ENCODE measurements around the gene ME3. TPM values are rescaled to one million over a fixed set of nuclear protein-coding genes. Genes with fewer than 3 reads are reported as not detected.

The ME3 gene
- total and polyA plus RNA-seq, 2 donors = 9.5 to 10.1 TPM

DNA sequence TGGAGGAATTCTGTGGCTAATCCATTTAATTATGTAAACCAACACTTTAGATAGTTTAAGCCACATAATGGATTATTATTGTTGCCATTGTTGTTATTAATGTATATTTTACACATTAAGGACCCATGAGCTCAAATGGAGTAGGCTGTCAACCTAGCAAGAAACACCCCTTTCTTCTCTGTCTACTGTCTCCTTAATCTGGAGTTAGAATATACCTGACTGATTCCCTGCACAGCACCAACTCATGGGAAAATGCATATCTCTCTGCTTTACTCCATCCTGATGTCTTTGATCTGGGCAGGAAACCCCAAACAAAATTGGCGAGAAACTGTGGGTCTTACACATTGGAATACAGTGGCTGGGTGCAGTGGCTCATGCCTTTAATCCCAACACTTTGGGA lies 24.0 kb upstream of the ME3 start:
- DNase-seq (ENCODE audit: low read depth in 6 of 9, low spot score in 9 of 9) = no peak
- 90% methylated on average over 1 of the region's 1 CpG for WGBS

DNA sequence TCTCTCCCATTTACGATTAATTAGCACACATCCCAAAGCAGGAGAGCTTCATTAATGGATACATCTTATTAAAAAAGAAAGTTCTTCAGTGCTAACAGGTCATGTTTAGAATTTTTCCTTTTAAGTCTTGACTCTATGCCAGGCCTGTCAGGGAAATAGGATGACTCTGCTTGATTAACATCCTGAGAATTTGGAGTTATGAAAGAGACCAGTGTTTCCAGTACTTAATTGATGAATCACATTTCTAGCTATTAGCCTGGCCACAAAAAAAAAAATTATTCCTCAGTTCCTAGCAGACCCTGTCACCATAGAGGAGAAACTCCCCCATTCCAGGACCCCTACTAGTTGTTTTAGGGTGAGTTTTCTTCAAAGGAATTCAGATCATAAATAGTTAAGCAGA lies 23.6 kb upstream of the ME3 start:
- Histone ChIP-seq H3K36me3 (ENCODE audit: control insufficient read depth in 2 of 2, insufficient read depth in 2 of 2, low read length in 1 of 2) (no peaks in the 10 kb centered on the region), H3K27ac (ENCODE audit: low read depth in 1 of 2, low read length in 1 of 2) (no peak overlapping the region), H3K9me3 (ENCODE audit: control insufficient read depth in 2 of 2, insufficient read depth in 1 of 2, low read length in 1 of 2) (no peaks in the 10 kb centered on the region), H3K4me1 (ENCODE audit: control insufficient read depth in 2 of 2, insufficient read depth in 2 of 2, low read length in 2 of 2) (no peaks in the 10 kb centered on the region), H3K4me3 (ENCODE audit: low read length in 2 of 2) (no peak overlapping the region), H3K27me3 (ENCODE audit: control insufficient read depth in 2 of 2, insufficient read depth in 1 of 2, low read length in 1 of 2) (no peaks in the 10 kb centered on the region)
- WGBS = 93% methylated on average over 1 of the region's 1 CpG
- no peak for DNase-seq (ENCODE audit: low read depth in 6 of 9, low spot score in 9 of 9)

More for the DNA sequence above, 24.0 kb upstream of the ME3 start:
- Histone ChIP-seq H3K36me3 (ENCODE audit: control insufficient read depth in 2 of 2, insufficient read depth in 2 of 2, low read length in 1 of 2) (no peaks in the 10 kb centered on the region), H3K4me1 (ENCODE audit: control insufficient read depth in 2 of 2, insufficient read depth in 2 of 2, low read length in 2 of 2) (no peaks in the 10 kb centered on the region), H3K27me3 (ENCODE audit: control insufficient read depth in 2 of 2, insufficient read depth in 1 of 2, low read length in 1 of 2) (no peaks in the 10 kb centered on the region), H3K27ac (ENCODE audit: low read depth in 1 of 2, low read length in 1 of 2) (no peak overlapping the region), H3K4me3 (ENCODE audit: low read length in 2 of 2) (no peak overlapping the region), H3K9me3 (ENCODE audit: control insufficient read depth in 2 of 2, insufficient read depth in 1 of 2, low read length in 1 of 2) (no peaks in the 10 kb centered on the region)

DNA sequence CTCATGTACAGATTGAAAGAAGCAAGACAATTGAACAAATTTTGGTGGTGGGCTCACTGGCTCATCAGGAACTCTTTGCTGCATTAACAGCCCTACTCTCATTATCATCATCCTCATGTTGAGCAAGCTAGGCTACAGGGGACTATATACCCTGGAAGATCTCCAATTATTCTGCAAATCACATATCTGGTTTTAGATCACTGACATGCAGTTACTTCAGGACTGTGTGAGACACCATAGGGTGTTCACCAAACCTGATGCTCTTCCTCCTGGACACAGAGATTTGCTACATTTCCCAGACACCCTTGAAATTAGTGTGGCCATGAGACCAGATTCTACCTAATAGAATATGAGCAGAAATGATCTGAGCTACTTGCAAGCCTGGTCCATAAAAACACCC lies 23.0 kb upstream of the ME3 start:
- Histone ChIP-seq H3K4me1 (ENCODE audit: control insufficient read depth in 2 of 2, insufficient read depth in 2 of 2, low read length in 2 of 2) (no peaks in the 10 kb centered on the region), H3K27ac (ENCODE audit: low read depth in 1 of 2, low read length in 1 of 2) (no peak overlapping the region), H3K27me3 (ENCODE audit: control insufficient read depth in 2 of 2, insufficient read depth in 1 of 2, low read length in 1 of 2) (no peaks in the 10 kb centered on the region), H3K36me3 (ENCODE audit: control insufficient read depth in 2 of 2, insufficient read depth in 2 of 2, low read length in 1 of 2) (no peaks in the 10 kb centered on the region), H3K9me3 (ENCODE audit: control insufficient read depth in 2 of 2, insufficient read depth in 1 of 2, low read length in 1 of 2) (no peaks in the 10 kb centered on the region), H3K4me3 (ENCODE audit: low read length in 2 of 2) (no peak overlapping the region)
- DNase-seq (ENCODE audit: low read depth in 6 of 9, low spot score in 9 of 9) = no peak

DNA sequence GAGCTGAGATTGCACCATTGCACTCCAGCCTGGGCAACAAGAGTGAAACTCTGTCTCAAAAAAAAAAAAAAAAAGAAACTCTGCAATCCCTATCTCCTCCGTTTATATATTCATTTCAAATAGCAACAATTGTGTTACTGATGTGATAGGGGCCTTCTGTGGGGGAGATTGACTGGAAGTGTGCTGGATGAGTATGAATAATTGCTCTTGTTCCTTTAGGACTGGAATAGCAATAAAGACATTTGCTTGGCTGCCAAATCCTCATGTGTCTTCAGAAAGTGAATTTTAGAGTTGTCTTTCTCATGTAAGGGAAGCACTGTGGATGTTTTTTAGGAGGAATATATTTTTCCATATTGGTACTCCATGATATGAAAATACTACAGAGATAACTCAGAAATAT lies 21.1 kb upstream of the ME3 start:
- DNase-seq (ENCODE audit: low read depth in 6 of 9, low spot score in 9 of 9) = no peak
- no peak overlapping the region for H3K4me3 ChIP-seq (ENCODE audit: low read length in 2 of 2)
- no peak overlapping the region for H3K27ac ChIP-seq (ENCODE audit: low read depth in 1 of 2, low read length in 1 of 2)
- H3K27me3 ChIP-seq (ENCODE audit: control insufficient read depth in 2 of 2, insufficient read depth in 1 of 2, low read length in 1 of 2) = no peaks in the 10 kb centered on the region
- H3K9me3 ChIP-seq (ENCODE audit: control insufficient read depth in 2 of 2, insufficient read depth in 1 of 2, low read length in 1 of 2) = no peaks in the 10 kb centered on the region
- no peaks in the 10 kb centered on the region for H3K4me1 ChIP-seq (ENCODE audit: control insufficient read depth in 2 of 2, insufficient read depth in 2 of 2, low read length in 2 of 2)
- no peaks in the 10 kb centered on the region for H3K36me3 ChIP-seq (ENCODE audit: control insufficient read depth in 2 of 2, insufficient read depth in 2 of 2, low read length in 1 of 2)
- 98% methylated on average over 1 of the region's 1 CpG for WGBS

DNA sequence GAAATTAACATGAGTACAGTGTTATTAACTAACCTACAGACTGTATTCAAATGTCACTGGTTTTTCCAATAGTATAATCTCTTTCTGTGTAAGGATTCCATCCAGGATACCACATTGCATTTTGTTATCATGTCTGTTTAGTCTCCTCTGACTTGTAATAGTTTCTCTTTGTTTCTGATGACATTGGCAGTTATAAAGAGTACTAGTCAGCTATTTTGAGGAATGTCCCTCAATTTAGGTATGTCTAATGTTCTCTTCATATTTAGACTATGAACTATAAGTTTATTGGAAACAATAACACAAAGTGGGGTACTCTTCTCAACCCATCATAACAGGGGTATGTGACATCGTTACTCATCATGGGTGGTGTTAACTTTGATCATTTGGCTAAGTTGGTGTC lies 20.3 kb upstream of the ME3 start:
- no peak for DNase-seq (ENCODE audit: low read depth in 6 of 9, low spot score in 9 of 9)
- Histone ChIP-seq H3K4me3 (ENCODE audit: low read length in 2 of 2) (no peak overlapping the region), H3K27ac (ENCODE audit: low read depth in 1 of 2, low read length in 1 of 2) (no peak overlapping the region), H3K4me1 (ENCODE audit: control insufficient read depth in 2 of 2, insufficient read depth in 2 of 2, low read length in 2 of 2) (no peaks in the 10 kb centered on the region), H3K36me3 (ENCODE audit: control insufficient read depth in 2 of 2, insufficient read depth in 2 of 2, low read length in 1 of 2) (no peaks in the 10 kb centered on the region), H3K9me3 (ENCODE audit: control insufficient read depth in 2 of 2, insufficient read depth in 1 of 2, low read length in 1 of 2) (no peaks in the 10 kb centered on the region), H3K27me3 (ENCODE audit: control insufficient read depth in 2 of 2, insufficient read depth in 1 of 2, low read length in 1 of 2) (no peaks in the 10 kb centered on the region)
- WGBS = 96% methylated on average over 1 of the region's 1 CpG

DNA sequence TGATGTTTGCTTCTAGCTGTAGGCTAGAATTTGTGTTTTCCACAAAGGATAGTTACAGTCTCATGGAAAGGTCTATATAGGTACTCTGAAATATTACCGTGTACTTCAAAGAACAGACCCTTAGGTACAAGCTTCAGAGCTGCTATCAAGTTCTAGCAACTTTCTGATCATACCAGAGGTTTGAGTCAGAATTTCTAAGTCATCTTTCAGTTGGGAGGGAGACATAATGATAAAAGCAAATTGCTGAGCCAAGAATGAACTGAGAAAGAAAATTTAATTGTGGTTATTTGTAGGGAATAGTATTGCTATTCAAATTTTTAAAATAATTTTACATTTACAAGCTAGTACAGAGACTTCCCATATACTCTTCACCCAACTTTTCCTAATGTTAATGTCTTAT lies 19.9 kb upstream of the ME3 start:
- no peak for DNase-seq (ENCODE audit: low read depth in 6 of 9, low spot score in 9 of 9)
- no peak overlapping the region for H3K4me3 ChIP-seq (ENCODE audit: low read length in 2 of 2)
- H3K9me3 ChIP-seq (ENCODE audit: control insufficient read depth in 2 of 2, insufficient read depth in 1 of 2, low read length in 1 of 2) = no peaks in the 10 kb centered on the region
- no peak overlapping the region for H3K27ac ChIP-seq (ENCODE audit: low read depth in 1 of 2, low read length in 1 of 2)
- H3K4me1 ChIP-seq (ENCODE audit: control insufficient read depth in 2 of 2, insufficient read depth in 2 of 2, low read length in 2 of 2) = no peaks in the 10 kb centered on the region
- 93% methylated on average over 1 of the region's 1 CpG for WGBS
- no peaks in the 10 kb centered on the region for H3K36me3 ChIP-seq (ENCODE audit: control insufficient read depth in 2 of 2, insufficient read depth in 2 of 2, low read length in 1 of 2)
- no peaks in the 10 kb centered on the region for H3K27me3 ChIP-seq (ENCODE audit: control insufficient read depth in 2 of 2, insufficient read depth in 1 of 2, low read length in 1 of 2)

DNA sequence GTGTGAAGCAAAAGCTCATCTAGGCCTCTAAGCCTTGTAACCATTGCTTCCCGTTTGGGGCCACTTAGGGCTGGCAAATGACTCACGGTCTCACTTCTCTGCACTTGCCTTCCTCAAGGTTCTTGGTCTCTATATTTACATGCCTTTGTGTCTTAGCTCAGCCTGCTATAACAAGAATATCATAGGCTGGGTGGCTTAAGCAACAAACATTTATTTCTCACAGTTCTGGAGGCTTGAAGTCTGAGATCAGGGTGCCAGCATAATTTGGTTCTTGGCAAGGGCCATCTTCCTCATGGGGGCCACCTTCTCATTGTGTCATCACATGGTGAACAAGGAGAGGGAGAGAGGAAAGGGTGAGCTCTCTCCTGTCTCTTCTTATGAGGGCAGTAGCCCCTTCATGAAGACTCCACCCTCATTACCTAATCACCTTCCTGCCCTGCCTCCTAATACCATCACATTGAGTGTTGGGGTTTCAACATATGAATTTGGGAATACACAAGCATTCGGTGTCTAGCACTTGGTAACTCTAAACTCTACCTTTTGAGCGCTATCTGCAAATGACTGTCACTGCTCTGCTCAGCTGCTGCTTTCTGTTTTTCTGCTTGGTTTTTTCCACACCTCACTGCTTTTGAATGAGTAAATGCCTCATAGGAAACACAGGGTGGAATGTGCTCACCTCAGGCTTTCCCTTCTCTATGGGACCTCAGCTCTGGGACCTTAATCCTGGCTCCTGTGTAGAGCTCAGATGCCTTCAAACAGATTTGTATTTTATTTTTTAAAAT lies 16.2 kb upstream of the ME3 start:
- DNase-seq (ENCODE audit: low read depth in 6 of 9, low spot score in 9 of 9) = no peak
- no peaks in the 10 kb centered on the region for H3K4me1 ChIP-seq (ENCODE audit: control insufficient read depth in 2 of 2, insufficient read depth in 2 of 2, low read length in 2 of 2)
- H3K27me3 ChIP-seq (ENCODE audit: control insufficient read depth in 2 of 2, insufficient read depth in 1 of 2, low read length in 1 of 2) = no peaks in the 10 kb centered on the region
- WGBS = 90% methylated on average over 4 of the region's 4 CpGs
- no peak overlapping the region for H3K27ac ChIP-seq (ENCODE audit: low read depth in 1 of 2, low read length in 1 of 2)
- no peak overlapping the region for H3K4me3 ChIP-seq (ENCODE audit: low read length in 2 of 2)
- H3K9me3 ChIP-seq (ENCODE audit: control insufficient read depth in 2 of 2, insufficient read depth in 1 of 2, low read length in 1 of 2) = no peaks in the 10 kb centered on the region
- H3K36me3 ChIP-seq (ENCODE audit: control insufficient read depth in 2 of 2, insufficient read depth in 2 of 2, low read length in 1 of 2) = no peaks in the 10 kb centered on the region

DNA sequence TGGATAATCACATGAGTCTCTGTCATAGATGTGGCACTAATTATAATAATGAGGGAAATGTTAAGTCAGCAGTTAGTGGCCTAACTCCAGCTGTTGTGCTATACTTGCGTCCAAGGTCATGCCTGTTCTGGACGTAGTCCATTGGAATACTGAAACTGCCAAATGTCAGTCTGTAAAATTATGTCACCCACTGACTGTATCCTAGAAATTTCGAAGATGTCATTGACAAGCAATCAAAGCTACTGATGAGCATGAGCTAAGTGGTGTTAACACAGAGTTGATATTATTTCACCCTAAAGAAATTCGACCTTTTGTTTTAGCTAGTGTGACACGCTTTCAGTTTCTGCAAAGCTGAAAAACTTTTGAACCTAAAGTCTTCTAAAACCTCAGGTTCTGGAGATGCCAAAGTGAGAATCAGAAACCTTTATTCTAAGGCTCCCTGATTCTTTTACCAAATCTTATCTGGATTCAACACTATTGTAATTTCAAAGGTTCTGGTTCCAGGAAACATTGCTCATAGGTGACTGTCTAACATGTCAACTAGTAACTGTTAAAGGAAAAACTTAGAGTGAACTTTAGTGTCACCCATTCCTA lies 14.9 kb upstream of the ME3 start:
- H3K27me3 ChIP-seq (ENCODE audit: control insufficient read depth in 2 of 2, insufficient read depth in 1 of 2, low read length in 1 of 2) = no peaks in the 10 kb centered on the region
- DNase-seq (ENCODE audit: low read depth in 6 of 9, low spot score in 9 of 9) = no peak
- H3K27ac ChIP-seq (ENCODE audit: low read depth in 1 of 2, low read length in 1 of 2) = no peak overlapping the region
- no peaks in the 10 kb centered on the region for H3K4me1 ChIP-seq (ENCODE audit: control insufficient read depth in 2 of 2, insufficient read depth in 2 of 2, low read length in 2 of 2)
- H3K36me3 ChIP-seq (ENCODE audit: control insufficient read depth in 2 of 2, insufficient read depth in 2 of 2, low read length in 1 of 2) = no peaks in the 10 kb centered on the region
- H3K9me3 ChIP-seq (ENCODE audit: control insufficient read depth in 2 of 2, insufficient read depth in 1 of 2, low read length in 1 of 2) = no peaks in the 10 kb centered on the region
- no peak overlapping the region for H3K4me3 ChIP-seq (ENCODE audit: low read length in 2 of 2)
- WGBS = 94% methylated on average over 5 of the region's 5 CpGs

DNA sequence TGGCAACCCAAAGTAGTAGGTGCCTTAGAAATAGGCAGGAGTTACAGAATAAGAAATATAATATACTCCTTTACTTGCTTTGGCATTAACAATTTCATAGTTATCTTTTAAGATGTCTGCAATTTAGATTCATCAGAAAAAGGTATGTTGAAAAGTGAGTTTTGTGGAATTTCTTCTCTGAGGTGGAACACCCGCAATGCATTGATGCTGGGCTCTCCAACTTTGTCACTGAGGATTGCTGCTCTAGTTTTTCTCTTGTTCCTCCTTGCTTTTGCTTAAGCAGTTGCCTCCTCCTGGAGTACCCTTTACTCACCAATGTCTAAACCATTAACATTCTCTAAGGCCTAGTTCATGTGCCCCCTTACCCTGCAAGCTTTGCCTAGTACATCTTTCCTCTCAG lies 14.1 kb upstream of the ME3 start:
- WGBS = 100% methylated on average over 1 of the region's 1 CpG
- no peaks in the 10 kb centered on the region for H3K9me3 ChIP-seq (ENCODE audit: control insufficient read depth in 2 of 2, insufficient read depth in 1 of 2, low read length in 1 of 2)
- DNase-seq (ENCODE audit: low read depth in 6 of 9, low spot score in 9 of 9) = no peak

More for the DNA sequence above, 14.1 kb upstream of the ME3 start:
- Histone ChIP-seq H3K4me3 (ENCODE audit: low read length in 2 of 2) (no peak overlapping the region), H3K36me3 (ENCODE audit: control insufficient read depth in 2 of 2, insufficient read depth in 2 of 2, low read length in 1 of 2) (no peaks in the 10 kb centered on the region), H3K4me1 (ENCODE audit: control insufficient read depth in 2 of 2, insufficient read depth in 2 of 2, low read length in 2 of 2) (no peaks in the 10 kb centered on the region), H3K27me3 (ENCODE audit: control insufficient read depth in 2 of 2, insufficient read depth in 1 of 2, low read length in 1 of 2) (no peaks in the 10 kb centered on the region), H3K27ac (ENCODE audit: low read depth in 1 of 2, low read length in 1 of 2) (no peak overlapping the region)

Data from thymus (tissue), 11 donors.